SIG-M5 (cell line): ENCODE measurements around the gene ANKRD33.

Source experiments
- DNase-seq: peaks from one replicate; lab custom pipeline; 2025; lab: John Stamatoyannopoulos, UW

The ANKRD33 gene

GRCh38 chr12:51887476-51888315, at the start of gene ANKRD33:
ANKRD33 (plus strand) TSS chr12:51888103; CDS start chr12:51888187, 84 bp downstream.
- no peak for DNase-seq

GRCh38 chr12:51838762-51839161, 49.1 kb upstream of the ANKRD33 start:
- DNase-seq, result no peak

GRCh38 chr12:51839310-51839947, 48.5 kb upstream of the ANKRD33 start:
- DNase-seq, result no peak

GRCh38 chr12:51840966-51841365, 46.9 kb upstream of the ANKRD33 start:
- DNase-seq, result no peak

GRCh38 chr12:51841727-51842126, 46.2 kb upstream of the ANKRD33 start:
- no peak for DNase-seq

GRCh38 chr12:51844854-51845253, 43.0 kb upstream of the ANKRD33 start:
- DNase-seq, result no peak

- no peak for DNase-seq
Observed at GRCh38 chr12:51845482-51845881, 42.4 kb upstream of the ANKRD33 start.

GRCh38 chr12:51846271-51846691, 41.6 kb upstream of the ANKRD33 start:
- no peak for DNase-seq

- no peak for DNase-seq
Observed at GRCh38 chr12:51846911-51847642, 40.8 kb upstream of the ANKRD33 start.

GRCh38 chr12:51847643-51848325, 40.1 kb upstream of the ANKRD33 start:
- DNase-seq, result no peak

GRCh38 chr12:51848326-51848727, 39.6 kb upstream of the ANKRD33 start, which contains the start of gene FIGNL2:
FIGNL2 (minus strand) TSS chr12:51848718; CDS start chr12:51822413, 26,305 bp downstream.
- no peak for DNase-seq

GRCh38 chr12:51848841-51849735, 38.8 kb upstream of the ANKRD33 start:
- DNase-seq, result no peak

GRCh38 chr12:51850081-51850964, 37.6 kb upstream of the ANKRD33 start:
- DNase-seq, result no peak

GRCh38 chr12:51850965-51851299, 37.0 kb upstream of the ANKRD33 start:
- no peak for DNase-seq

GRCh38 chr12:51851413-51852124, 36.3 kb upstream of the ANKRD33 start:
- DNase-seq, result no peak

- no peak for DNase-seq
Observed at GRCh38 chr12:51852404-51853137, 35.3 kb upstream of the ANKRD33 start.

- DNase-seq, result no peak
Observed at GRCh38 chr12:51855586-51856428, 32.1 kb upstream of the ANKRD33 start.

- DNase-seq, result no peak
Observed at GRCh38 chr12:51860986-51861385, 26.9 kb upstream of the ANKRD33 start.
